HEK293 (cell line): ENCODE results near the gene CCNYL1.
A peak's percentile ranks its signal among the peaks of the same experiment; 100 is the strongest.

Experiments used
- CTCF ChIA-PET: fragments of 350-600 bp; formaldehyde crosslinking; extraction: SDS; loops from one replicate; lab custom pipeline; 2021; ENCODE audit warnings: antibody characterized with exemption; lab: Yijun Ruan, JAX
- POLR2A ChIA-PET: fragments of 300-600 bp; formaldehyde crosslinking; extraction: SDS; loops from one replicate; lab custom pipeline; 2020; ENCODE audit warnings: antibody characterized with exemption, inconsistent platforms; lab: Yijun Ruan, JAX
- H3K27ac ChIP-seq: fragments of 200-500 bp; sonication (Bioruptor generic); 2 replicates; pipeline ENCODE4 v1.5.1; 2014; ENCODE audit warnings: low read depth, low read length, control low read depth, inconsistent platforms; ENCODE audit errors: extremely low read depth
- H3K36me3 ChIP-seq, 2 experiments: fragments of 200-500 bp in 1 of 2; sonication (Bioruptor generic) in 1 of 2; 1 replicate in 1 of 2; 2 replicates in 1 of 2; pipeline ENCODE4 v1.5.1; 2014 to 2017; ENCODE audit warnings: inconsistent platforms in 2 of 2, low read length in 2 of 2; ENCODE audit not compliant: control insufficient read depth in 2 of 2, insufficient read depth in 1 of 2
- H3K4me1 ChIP-seq: fragments of 200-500 bp; sonication (Bioruptor generic); 2 replicates; pipeline ENCODE4 v1.5.1; 2014; ENCODE audit warnings: mild to moderate bottlenecking, low read length, inconsistent platforms; ENCODE audit not compliant: control insufficient read depth, insufficient read depth
- H3K4me3 ChIP-seq: 2 replicates; pipeline ENCODE4 v1.5.1; 2011; ENCODE audit warnings: low read depth, mild to moderate bottlenecking, control low read depth, low read length, moderate library complexity
- H3K9me3 ChIP-seq: fragments of 200-500 bp; sonication (Bioruptor generic); 2 replicates; pipeline ENCODE4 v1.5.1; 2014; ENCODE audit warnings: low read depth, low read length, inconsistent platforms; ENCODE audit not compliant: control insufficient read depth, insufficient read depth
- BCL11B ChIP-seq: fragments of 450-650 bp; formaldehyde crosslinking; IDR thresholded peaks from 2 replicates; pipeline ENCODE4 v1.5.1; 2016; ENCODE audit warnings: low read depth, missing biosample characterization, missing genetic modification characterization
- INSM2 ChIP-seq: fragments of 450-650 bp; formaldehyde crosslinking; IDR thresholded peaks from 2 replicates; pipeline ENCODE4 v1.5.1; 2016; ENCODE audit warnings: missing biosample characterization, missing genetic modification characterization
- PRDM6 ChIP-seq: fragments of 450-650 bp; formaldehyde crosslinking; IDR thresholded peaks from 2 replicates; pipeline ENCODE4 v1.5.1; 2017; ENCODE audit warnings: missing biosample characterization, missing genetic modification characterization
- REST ChIP-seq: fragments of 450-650 bp; formaldehyde crosslinking; IDR thresholded peaks from 2 replicates; pipeline ENCODE4 v1.5.1; 2016; ENCODE audit warnings: missing biosample characterization, missing genetic modification characterization
- SP7 ChIP-seq: fragments of 450-650 bp; formaldehyde crosslinking; IDR thresholded peaks from 2 replicates; pipeline ENCODE4 v1.5.1; 2016; ENCODE audit warnings: missing biosample characterization, missing genetic modification characterization
- TRIM28 ChIP-seq: IDR thresholded peaks from 2 replicates; pipeline ENCODE4 v1.6.1; 2011; ENCODE audit warnings: low read length, control low read depth, borderline replicate concordance
- ZBTB10 ChIP-seq: fragments of 450-650 bp; formaldehyde crosslinking; IDR thresholded peaks from 2 replicates; pipeline ENCODE4 v1.5.1; 2016; ENCODE audit warnings: missing biosample characterization, missing genetic modification characterization
- ZNF19 ChIP-seq: fragments of 450-650 bp; formaldehyde crosslinking; IDR thresholded peaks from 2 replicates; pipeline ENCODE4; 2016; ENCODE audit warnings: missing biosample characterization, missing genetic modification characterization, low read depth
- ZNF324 ChIP-seq: fragments of 450-650 bp; formaldehyde crosslinking; IDR thresholded peaks from 2 replicates; pipeline ENCODE4 v1.5.1; 2016; ENCODE audit warnings: missing biosample characterization, missing genetic modification characterization
- ZNF341 ChIP-seq: fragments of 450-650 bp; formaldehyde crosslinking; IDR thresholded peaks from 2 replicates; pipeline ENCODE4; 2016; ENCODE audit warnings: low read depth, missing biosample characterization, missing genetic modification characterization
- ZNF354C ChIP-seq: fragments of 450-650 bp; formaldehyde crosslinking; IDR thresholded peaks from 2 replicates; pipeline ENCODE4 v1.5.1; 2016; ENCODE audit warnings: missing biosample characterization, missing genetic modification characterization, low read depth, borderline replicate concordance
- ZNF394 ChIP-seq: fragments of 450-650 bp; formaldehyde crosslinking; IDR thresholded peaks from 2 replicates; pipeline ENCODE4 v1.5.1; 2016; ENCODE audit warnings: missing biosample characterization, missing genetic modification characterization, mild to moderate bottlenecking, moderate library complexity, borderline replicate concordance
- ZNF548 ChIP-seq: fragments of 450-650 bp; formaldehyde crosslinking; IDR thresholded peaks from 2 replicates; pipeline ENCODE4 v1.5.1; 2016; ENCODE audit warnings: missing biosample characterization, missing genetic modification characterization
- ZNF561 ChIP-seq: fragments of 450-650 bp; IDR thresholded peaks from 2 replicates; pipeline ENCODE4 v1.5.1; 2018; ENCODE audit warnings: missing biosample characterization, missing genetic modification characterization, borderline replicate concordance
- ZNF623 ChIP-seq: fragments of 450-650 bp; formaldehyde crosslinking; IDR thresholded peaks from 2 replicates; pipeline ENCODE4 v1.5.1; 2016; ENCODE audit warnings: missing biosample characterization, missing genetic modification characterization
- ZNF626 ChIP-seq: fragments of 450-650 bp; sonication (Bioruptor Pico); formaldehyde crosslinking; IDR thresholded peaks from 2 replicates; pipeline ENCODE4 v1.5.1; 2018; ENCODE audit warnings: missing biosample characterization, missing genetic modification characterization, inconsistent platforms
- ZSCAN5A ChIP-seq: fragments of 450-650 bp; formaldehyde crosslinking; IDR thresholded peaks from 2 replicates; pipeline ENCODE4 v1.5.1; 2016; ENCODE audit warnings: missing biosample characterization, missing genetic modification characterization

Gene CCNYL1

GRCh38 chr2:207748993-207749392 lies 37.6 kb downstream of the CCNYL1 start (continued):
- no peak for TF ChIP-seq BCL11B (tag by site-specific recombination)
- TF ChIP-seq ZNF561 (tag by site-specific recombination): no peak
- TF ChIP-seq ZNF324 (tag by site-specific recombination): no peak
- no peak for TF ChIP-seq ZNF354C (tag by site-specific recombination)
- TF ChIP-seq ZSCAN5A (tag by site-specific recombination): no peak

GRCh38 chr2:207749873-207750272 lies 38.4 kb downstream of the CCNYL1 start:
- Histone ChIP-seq H3K27ac (no peak overlapping the region), H3K36me3 (peaks cover 7 to 43% of the 10 kb centered on the region in 2 experiments; a peak in 2 of 3 replicates), H3K9me3 (no peaks in the 10 kb centered on the region), H3K4me1 (0 out of 2 replicates have a peak, but pooled peaks cover 3% of the 10 kb centered on the region), H3K4me3 (no peak overlapping the region)
- ChIA-PET CTCF (interaction anchor here (0.6 to 8.8 kb wide), 8 partner anchors 86 to 322 kb away, joined by 3 to 119 read pairs (median 8); no protein-coding TSS in a partner anchor), POLR2A (interaction anchor here (1.1 to 1.4 kb wide), 2 partner anchors 11 to 81 kb away, joined by 3 to 5 read pairs; no protein-coding TSS in a partner anchor)
- TF ChIP-seq PRDM6 (tag by site-specific recombination) (peak; percentile 65), TRIM28 (no peak), ZBTB10 (no peak)

GRCh38 chr2:207750345-207750744 lies 38.9 kb downstream of the CCNYL1 start:
- Histone ChIP-seq H3K9me3 (no peaks in the 10 kb centered on the region), H3K27ac (no peak overlapping the region), H3K4me1 (0 out of 2 replicates have a peak, but pooled peaks cover 3% of the 10 kb centered on the region), H3K36me3 (peaks cover 10 to 42% of the 10 kb centered on the region in 2 experiments; a peak in 2 of 3 replicates), H3K4me3 (no peak overlapping the region)
- TF ChIP-seq ZNF341 (tag by site-specific recombination) (no peak), ZNF394 (peak; percentile 20; the same call in 1 of the 2 replicates)
- ChIA-PET CTCF (interaction anchor here (0.5 to 8.8 kb wide), 3 partner anchors 43 to 291 kb away, joined by 3 to 119 read pairs (median 23); no protein-coding TSS in a partner anchor), POLR2A (interaction anchor here (1.1 to 1.4 kb wide), 2 partner anchors 11 to 80 kb away, joined by 3 to 5 read pairs; no protein-coding TSS in a partner anchor)

- CTCF ChIA-PET: interaction anchor here (0.5 to 8.8 kb wide), 3 partner anchors 44 to 290 kb away, joined by 3 to 119 read pairs (median 23); no protein-coding TSS in a partner anchor
- no peak overlapping the region for H3K27ac ChIP-seq
- H3K36me3 ChIP-seq: peaks cover 10 to 42% of the 10 kb centered on the region in 2 experiments; a peak in 2 of 3 replicates
- no peaks in the 10 kb centered on the region for H3K9me3 ChIP-seq
- H3K4me1 ChIP-seq: 0 out of 2 replicates have a peak, but pooled peaks cover 3% of the 10 kb centered on the region
- no peak overlapping the region for H3K4me3 ChIP-seq
- POLR2A ChIA-PET: interaction anchor here (0.7 to 1.4 kb wide), 2 partner anchors 80 to 834 kb away, joined by 3 read pairs; no protein-coding TSS in a partner anchor
- no peak for TF ChIP-seq BCL11B (tag by site-specific recombination)
- TF ChIP-seq ZNF548: no peak
- no peak for TF ChIP-seq INSM2
- no peak for TF ChIP-seq SP7 (tag by site-specific recombination)
- no peak for TF ChIP-seq ZNF19 (tag by site-specific recombination)
- TF ChIP-seq ZNF626 (tag by site-specific recombination): no peak
- no peak for TF ChIP-seq REST (tag by site-specific recombination)
- TF ChIP-seq ZNF623 (tag by site-specific recombination): no peak
These were observed 39.4 kb downstream of the CCNYL1 start for GRCh38 chr2:207750876-207751275.
